Measurements from ENCODE around the gene KLK10. TPM values are rescaled to one million over a fixed set of nuclear protein-coding genes. Genes with fewer than 3 reads are reported as not detected.

KLK10 gene
- total RNA-seq, 4 donors from 2014 or later, result 45.2 to 85.3 (median 53.9) TPM

DNA sequence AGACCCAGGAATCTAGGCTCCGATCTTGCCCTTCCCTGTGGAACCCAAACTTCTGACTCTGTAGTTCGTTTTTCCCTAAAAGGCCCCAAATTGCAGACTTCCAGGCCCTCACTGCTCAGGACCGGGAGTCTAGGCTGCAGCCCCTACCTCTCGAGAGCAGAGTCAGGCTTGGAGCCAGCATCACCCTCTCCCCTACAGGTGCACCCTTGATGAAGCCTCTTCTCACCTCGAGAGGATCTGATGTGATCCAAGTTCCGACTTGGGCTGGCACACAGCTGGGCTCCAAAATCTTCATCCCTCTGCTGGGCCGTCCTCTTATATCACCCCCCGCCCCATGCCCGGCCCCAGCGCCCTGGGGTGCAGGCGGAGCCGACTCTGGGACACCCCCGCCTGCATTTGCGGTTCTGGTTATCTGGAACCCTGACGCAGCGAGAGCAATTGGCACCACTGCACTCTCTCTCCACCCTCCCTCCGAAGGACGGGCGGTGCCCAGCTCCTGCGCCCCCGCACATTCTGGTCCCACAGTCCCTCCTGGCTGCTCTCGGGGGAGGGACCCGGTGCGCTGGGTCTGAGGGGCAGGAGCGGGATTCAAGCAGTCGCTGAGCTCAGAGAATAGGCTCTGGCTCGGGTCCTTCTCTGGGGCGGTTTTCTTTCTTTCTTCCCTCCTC, 35.8 kb downstream of the KLK10 start, which contains the start of gene KLK7:
TSS of gene KLK7 (minus strand) at position 293 of the 668 bp plus-strand sequence. CDS start 1,518 bp downstream, outside the sequence.
- Histone ChIP-seq H3K4me1 (peaks cover 16% of the 10 kb centered on the region), H3K27me3 (peaks cover 42% of the 10 kb centered on the region), H3K4me3 (peak within 1 kb of the TSS; percentile 18), H3K27ac (no peak within 1 kb of the TSS), H3K9me3 (no peaks in the 10 kb centered on the region), H3K36me3 (no peaks in the 10 kb centered on the region)
- DNase-seq (ENCODE audit: low spot score in 2 of 2), result no peak
- TF ChIP-seq POLR2A (IDR thresholded peaks at IDR 0.05) (no peak), POLR2AphosphoS5 (IDR thresholded peaks at IDR 0.05) (no peak), EP300 (IDR thresholded peaks at IDR 0.05) (no peak)
- TF ChIP-seq, protein P1, sequence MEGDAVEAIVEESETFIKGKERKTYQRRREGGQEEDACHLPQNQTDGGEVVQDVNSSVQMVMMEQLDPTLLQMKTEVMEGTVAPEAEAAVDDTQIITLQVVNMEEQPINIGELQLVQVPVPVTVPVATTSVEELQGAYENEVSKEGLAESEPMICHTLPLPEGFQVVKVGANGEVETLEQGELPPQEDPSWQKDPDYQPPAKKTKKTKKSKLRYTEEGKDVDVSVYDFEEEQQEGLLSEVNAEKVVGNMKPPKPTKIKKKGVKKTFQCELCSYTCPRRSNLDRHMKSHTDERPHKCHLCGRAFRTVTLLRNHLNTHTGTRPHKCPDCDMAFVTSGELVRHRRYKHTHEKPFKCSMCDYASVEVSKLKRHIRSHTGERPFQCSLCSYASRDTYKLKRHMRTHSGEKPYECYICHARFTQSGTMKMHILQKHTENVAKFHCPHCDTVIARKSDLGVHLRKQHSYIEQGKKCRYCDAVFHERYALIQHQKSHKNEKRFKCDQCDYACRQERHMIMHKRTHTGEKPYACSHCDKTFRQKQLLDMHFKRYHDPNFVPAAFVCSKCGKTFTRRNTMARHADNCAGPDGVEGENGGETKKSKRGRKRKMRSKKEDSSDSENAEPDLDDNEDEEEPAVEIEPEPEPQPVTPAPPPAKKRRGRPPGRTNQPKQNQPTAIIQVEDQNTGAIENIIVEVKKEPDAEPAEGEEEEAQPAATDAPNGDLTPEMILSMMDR (IDR thresholded peaks at IDR 0.05), result no peak
- WGBS, result 11% methylated on average over 21 of the region's 28 CpGs

DNA sequence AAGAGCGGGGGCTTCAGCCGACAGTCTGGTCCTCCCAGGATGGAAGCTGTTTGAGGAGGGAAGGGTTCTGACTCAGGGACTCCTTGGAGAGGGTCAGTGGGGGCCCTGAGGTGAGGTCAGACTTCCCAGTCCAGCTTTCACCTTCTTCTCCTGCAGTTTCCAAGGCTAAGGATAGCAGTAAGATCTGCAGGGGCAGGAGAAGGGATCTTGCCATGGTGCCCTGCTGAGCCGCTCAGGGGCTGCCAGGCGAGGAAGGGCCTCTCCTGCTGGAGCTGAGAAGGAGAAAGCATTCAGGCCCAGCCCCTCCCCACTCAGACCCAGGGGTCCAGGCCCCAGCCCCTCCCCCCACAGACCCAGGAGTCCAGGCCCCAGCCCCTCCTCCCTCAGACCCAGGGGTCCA, 37.3 kb downstream of the KLK10 start:
- no peaks in the 10 kb centered on the region for H3K9me3 ChIP-seq
- H3K36me3 ChIP-seq, result no peaks in the 10 kb centered on the region
- TF ChIP-seq, protein P1 (IDR thresholded peaks at IDR 0.05), result no peak
- TF ChIP-seq POLR2AphosphoS5 (IDR thresholded peaks at IDR 0.05) (no peak), EP300 (IDR thresholded peaks at IDR 0.05) (no peak), POLR2A (IDR thresholded peaks at IDR 0.05) (no peak)
- 73% methylated on average over 4 of the region's 4 CpGs for WGBS
- H3K4me3 ChIP-seq, result no peak overlapping the region
- peaks cover 47% of the 10 kb centered on the region for H3K27me3 ChIP-seq
- peaks cover 19% of the 10 kb centered on the region for H3K4me1 ChIP-seq
- H3K27ac ChIP-seq, result no peak overlapping the region
- DNase-seq (ENCODE audit: low spot score in 2 of 2), result no peak

DNA sequence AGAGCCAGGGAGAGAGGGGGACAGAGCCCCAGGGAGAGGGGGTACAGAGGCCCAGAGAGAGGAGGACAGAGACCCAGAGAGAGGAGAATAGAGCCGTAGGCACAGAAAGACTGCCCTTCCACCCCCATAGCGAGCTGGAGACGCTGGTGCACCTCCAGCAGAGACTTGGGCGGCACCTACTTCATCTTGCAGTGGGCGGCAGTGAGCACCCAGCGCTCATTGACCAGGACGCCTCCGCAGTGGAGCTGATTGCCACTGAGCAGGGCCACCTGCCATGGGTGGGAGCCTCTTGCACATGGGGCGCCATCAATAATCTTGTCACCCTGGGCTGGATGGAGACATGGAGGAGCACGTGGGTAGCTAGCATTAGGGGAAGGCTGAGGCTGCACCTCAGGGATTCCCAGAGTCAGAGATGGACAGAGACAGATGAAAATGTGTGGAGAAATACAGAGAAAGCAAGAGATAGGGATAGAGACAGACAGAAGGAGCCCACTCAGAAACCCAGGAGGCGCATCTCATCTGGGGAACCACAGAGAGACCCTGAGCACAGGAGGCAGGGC, 37.8 kb downstream of the KLK10 start:
- peaks cover 19% of the 10 kb centered on the region for H3K4me1 ChIP-seq
- 65% methylated on average over 11 of the region's 11 CpGs for WGBS
- no peak overlapping the region for H3K4me3 ChIP-seq
- H3K27me3 ChIP-seq, result peaks cover 49% of the 10 kb centered on the region
- H3K9me3 ChIP-seq, result no peaks in the 10 kb centered on the region
- no peak for TF ChIP-seq POLR2A (IDR thresholded peaks at IDR 0.05)
- H3K27ac ChIP-seq, result no peak overlapping the region
- no peak for DNase-seq (ENCODE audit: low spot score in 2 of 2)
- no peaks in the 10 kb centered on the region for H3K36me3 ChIP-seq

DNA sequence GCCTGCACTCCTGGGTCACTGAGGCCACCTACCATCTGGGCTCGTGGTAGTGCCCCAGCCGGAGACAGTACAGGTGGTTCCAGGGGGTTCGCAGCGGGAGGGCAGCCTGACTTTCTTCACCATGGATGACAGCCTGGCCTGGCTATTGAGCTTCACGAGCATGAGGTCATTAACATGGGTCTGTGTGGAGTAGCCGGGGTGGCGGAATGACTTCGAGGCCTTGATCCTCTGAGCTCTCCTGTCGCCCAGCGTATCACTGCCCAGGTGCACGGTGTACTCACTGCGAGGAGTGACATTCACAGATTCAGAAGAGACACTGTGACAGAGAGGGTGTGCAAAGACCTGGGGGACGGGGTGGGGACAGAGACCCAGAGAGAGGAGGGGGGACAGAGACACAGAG, 39.3 kb downstream of the KLK10 start:
- 76% methylated on average over 13 of the region's 13 CpGs for WGBS
- H3K27me3 ChIP-seq, result peaks cover 49% of the 10 kb centered on the region

DNA sequence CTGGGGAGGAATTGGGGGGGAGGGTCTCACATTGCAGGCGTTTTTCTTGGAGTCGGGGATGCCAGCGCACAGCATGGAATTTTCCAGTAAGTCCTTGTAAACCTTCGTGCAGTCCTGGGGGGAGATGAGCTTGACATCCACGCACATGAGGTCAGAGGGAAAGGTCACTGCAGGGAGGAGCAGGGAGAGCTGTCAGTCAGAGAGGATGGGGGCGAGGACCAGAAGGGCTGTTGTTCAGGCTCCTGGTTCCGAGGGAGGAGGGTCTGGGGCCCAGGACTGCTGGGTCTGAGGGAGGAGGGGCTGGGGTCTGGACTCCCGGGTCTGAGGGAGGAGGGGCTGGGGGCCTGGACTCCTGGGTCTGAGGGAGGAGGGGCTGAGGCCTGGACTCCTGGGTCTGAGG, 39.8 kb downstream of the KLK10 start:
- 72% methylated on average over 8 of the region's 8 CpGs for WGBS
- Histone ChIP-seq H3K27ac (no peak overlapping the region), H3K4me3 (no peak overlapping the region), H3K36me3 (no peaks in the 10 kb centered on the region), H3K4me1 (peaks cover 25% of the 10 kb centered on the region), H3K9me3 (no peaks in the 10 kb centered on the region), H3K27me3 (peaks cover 49% of the 10 kb centered on the region)
- no peak for TF ChIP-seq POLR2A (IDR thresholded peaks at IDR 0.05)
- TF ChIP-seq POLR2AphosphoS5 (IDR thresholded peaks at IDR 0.05), result no peak
- no peak for TF ChIP-seq EP300 (IDR thresholded peaks at IDR 0.05)
- TF ChIP-seq, protein P1 (IDR thresholded peaks at IDR 0.05), result no peak
- no peak for DNase-seq (ENCODE audit: low spot score in 2 of 2)

More for the DNA sequence above, 39.3 kb downstream of the KLK10 start:
- no peak for TF ChIP-seq POLR2A (IDR thresholded peaks at IDR 0.05)
- TF ChIP-seq, protein P1 (IDR thresholded peaks at IDR 0.05), result no peak
- no peak for TF ChIP-seq POLR2AphosphoS5 (IDR thresholded peaks at IDR 0.05)
- TF ChIP-seq EP300 (IDR thresholded peaks at IDR 0.05), result no peak
- Histone ChIP-seq H3K27ac (no peak overlapping the region), H3K4me3 (no peak overlapping the region), H3K9me3 (no peaks in the 10 kb centered on the region), H3K36me3 (no peaks in the 10 kb centered on the region), H3K4me1 (peaks cover 25% of the 10 kb centered on the region)
- DNase-seq (ENCODE audit: low spot score in 2 of 2), result no peak
